Measurements from ENCODE around the gene FGR. TPM values are rescaled to one million over a fixed set of nuclear protein-coding genes. Genes with fewer than 3 reads are reported as not detected.
A peak's percentile ranks its signal among the peaks of the same experiment; 100 is the strongest.

FGR gene
- total and polyA plus RNA-seq, 2 of the 13 experiments (the other 11 are each of a cell fraction or from before 2014, with no cell fraction given) = not detected

- peak; percentile 42; the same call in 1 of the 2 replicates for TF ChIP-seq RAD21 (CRISPR knock-in tag; IDR thresholded peaks at IDR 0.05)
- no peak for TF ChIP-seq ZNF468 (CRISPR knock-in tag; IDR thresholded peaks at IDR 0.05)
- no peak for TF ChIP-seq FOXA1 (IDR thresholded peaks at IDR 0.05)
- no peak for TF ChIP-seq FOXA1 (CRISPR knock-in tag; IDR thresholded peaks at IDR 0.05)
- no peak for TF ChIP-seq ZFP41 (CRISPR knock-in tag; IDR thresholded peaks at IDR 0.05; ENCODE audit: borderline replicate concordance)
- 0 out of 2 replicates have a peak, but pooled peaks have one; percentile 27 for TF ChIP-seq ZNF333 (CRISPR knock-in tag; IDR thresholded peaks at IDR 0.05; ENCODE audit: borderline replicate concordance)
- TF ChIP-seq ZFP37 (CRISPR knock-in tag; IDR thresholded peaks at IDR 0.05; ENCODE audit: borderline replicate concordance) = no peak
- TF ChIP-seq ZNF331 (CRISPR knock-in tag; IDR thresholded peaks at IDR 0.05) = no peak
- TF ChIP-seq BHLHE40 (IDR thresholded peaks at IDR 0.05; ENCODE audit: low read length) = 0 out of 2 replicates have a peak, but pooled peaks have one; percentile 40
- TF ChIP-seq USF2 (IDR thresholded peaks at IDR 0.05; ENCODE audit: low read depth, low read length) = no peak
- TF ChIP-seq USF2 (CRISPR knock-in tag; IDR thresholded peaks at IDR 0.05; ENCODE audit: borderline replicate concordance) = no peak
- 0 out of 2 replicates have a peak, but pooled peaks have one; percentile 40 for TF ChIP-seq POGK (CRISPR knock-in tag; conservative IDR thresholded peaks at IDR 0.05)
- TF ChIP-seq ZNF687 (CRISPR knock-in tag; IDR thresholded peaks at IDR 0.05) = peak; percentile 22; the same call in 1 of the 2 replicates
- TF ChIP-seq SMAD1 (CRISPR knock-in tag; IDR thresholded peaks at IDR 0.05; ENCODE audit: borderline replicate concordance, low read depth) = 0 out of 2 replicates have a peak, but pooled peaks have one; percentile 44
- peak; percentile 60 for TF ChIP-seq STAG1 (CRISPR knock-in tag; IDR thresholded peaks at IDR 0.05)
- 0 out of 2 replicates have a peak, but pooled peaks have one; percentile 53 for TF ChIP-seq SRF (IDR thresholded peaks at IDR 0.05; ENCODE audit: low read depth, low read length)
- TF ChIP-seq TERF1 (CRISPR knock-in tag; IDR thresholded peaks at IDR 0.05) = no peak
- 0 out of 2 replicates have a peak, but pooled peaks have one; percentile 16 for TF ChIP-seq MAX (IDR thresholded peaks at IDR 0.05)
- TF ChIP-seq PHF20 (CRISPR knock-in tag; IDR thresholded peaks at IDR 0.05) = no peak
Measured at GRCh38 chr1:27643600-27644368, 8.8 kb upstream of the FGR start (continued).
